ENCODE measurements around the gene CDK11B.

Gene CDK11B

GRCh38 chr1:1627261-1627828, 31.5 kb downstream of the CDK11B start:
- no peak for DNase-seq (ENCODE audit: low spot score)

DNA sequence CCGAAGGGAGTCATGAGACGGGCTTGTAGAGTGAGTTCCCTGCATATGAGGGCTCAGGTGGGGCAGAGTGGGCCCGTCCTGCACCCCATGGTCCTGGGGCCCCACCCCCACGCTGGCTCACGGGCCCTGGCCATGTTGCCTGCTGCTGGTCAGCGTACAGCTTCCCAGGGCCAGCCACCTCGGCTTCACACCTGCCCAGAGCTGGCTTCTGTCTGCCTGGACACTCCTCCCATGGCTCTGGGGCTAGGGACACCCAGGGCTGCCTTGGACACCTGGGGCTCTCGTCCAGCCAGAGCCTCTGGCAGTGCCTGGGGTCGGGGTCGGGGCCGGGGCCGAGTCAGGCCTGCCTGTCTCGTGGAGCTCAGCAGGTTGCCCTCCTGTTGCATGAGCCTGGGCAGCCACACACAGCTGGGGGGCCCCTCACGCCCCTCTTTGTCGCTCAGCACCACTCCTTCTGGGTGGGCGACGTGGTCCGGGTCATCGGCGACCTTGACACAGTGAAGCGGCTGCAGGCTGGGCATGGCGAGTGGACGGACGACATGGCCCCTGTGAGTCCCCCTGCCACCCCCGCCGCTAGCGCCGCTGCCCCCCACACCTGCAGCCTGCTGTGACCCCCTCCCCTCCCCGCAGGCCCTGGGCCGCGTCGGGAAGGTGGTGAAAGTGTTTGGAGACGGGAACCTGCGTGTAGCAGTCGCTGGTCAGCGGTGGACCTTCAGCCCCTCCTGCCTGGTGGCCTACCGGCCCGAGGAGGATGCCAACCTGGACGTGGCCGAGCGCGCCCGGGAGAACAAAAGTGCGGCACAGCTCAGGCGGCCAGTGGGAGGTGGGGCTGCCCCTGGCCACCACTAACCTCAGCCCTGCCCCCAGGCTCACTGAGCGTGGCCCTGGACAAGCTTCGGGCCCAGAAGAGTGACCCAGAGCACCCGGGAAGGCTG, 32.3 kb downstream of the CDK11B start:
- no peak for DNase-seq (ENCODE audit: low spot score)

GRCh38 chr1:1625824-1626206, 33.0 kb downstream of the CDK11B start:
- DNase-seq (ENCODE audit: low spot score): no peak

DNA sequence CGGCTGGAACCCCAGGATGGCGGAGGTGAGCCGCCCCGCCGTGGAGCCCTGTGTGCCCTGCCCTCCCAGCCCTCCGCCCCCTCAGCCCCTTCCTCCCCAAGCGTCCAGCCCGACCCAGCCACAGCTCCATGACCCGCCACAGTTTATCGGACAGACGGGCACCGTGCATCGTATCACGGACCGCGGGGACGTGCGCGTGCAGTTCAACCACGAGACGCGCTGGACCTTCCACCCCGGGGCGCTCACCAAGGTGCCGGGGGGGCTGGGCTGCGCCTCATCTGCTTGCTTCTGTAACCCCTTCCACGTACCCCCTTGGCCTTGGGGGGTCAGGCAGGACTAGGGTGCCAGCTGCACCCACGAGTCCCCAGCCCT, 33.4 kb downstream of the CDK11B start:
- no peak for DNase-seq (ENCODE audit: low spot score)

- no peak for DNase-seq (ENCODE audit: low spot score)
Measured at GRCh38 chr1:1624443-1625403, 34.1 kb downstream of the CDK11B start.

- no peak for DNase-seq (ENCODE audit: low spot score)
Measured at GRCh38 chr1:1623631-1624442, 35.0 kb downstream of the CDK11B start.

- no peak for DNase-seq (ENCODE audit: low spot score)
Measured at GRCh38 chr1:1623181-1623630, 35.6 kb downstream of the CDK11B start.

GRCh38 chr1:1622788-1623094, 36.1 kb downstream of the CDK11B start:
- DNase-seq (ENCODE audit: low spot score): no peak

DNA sequence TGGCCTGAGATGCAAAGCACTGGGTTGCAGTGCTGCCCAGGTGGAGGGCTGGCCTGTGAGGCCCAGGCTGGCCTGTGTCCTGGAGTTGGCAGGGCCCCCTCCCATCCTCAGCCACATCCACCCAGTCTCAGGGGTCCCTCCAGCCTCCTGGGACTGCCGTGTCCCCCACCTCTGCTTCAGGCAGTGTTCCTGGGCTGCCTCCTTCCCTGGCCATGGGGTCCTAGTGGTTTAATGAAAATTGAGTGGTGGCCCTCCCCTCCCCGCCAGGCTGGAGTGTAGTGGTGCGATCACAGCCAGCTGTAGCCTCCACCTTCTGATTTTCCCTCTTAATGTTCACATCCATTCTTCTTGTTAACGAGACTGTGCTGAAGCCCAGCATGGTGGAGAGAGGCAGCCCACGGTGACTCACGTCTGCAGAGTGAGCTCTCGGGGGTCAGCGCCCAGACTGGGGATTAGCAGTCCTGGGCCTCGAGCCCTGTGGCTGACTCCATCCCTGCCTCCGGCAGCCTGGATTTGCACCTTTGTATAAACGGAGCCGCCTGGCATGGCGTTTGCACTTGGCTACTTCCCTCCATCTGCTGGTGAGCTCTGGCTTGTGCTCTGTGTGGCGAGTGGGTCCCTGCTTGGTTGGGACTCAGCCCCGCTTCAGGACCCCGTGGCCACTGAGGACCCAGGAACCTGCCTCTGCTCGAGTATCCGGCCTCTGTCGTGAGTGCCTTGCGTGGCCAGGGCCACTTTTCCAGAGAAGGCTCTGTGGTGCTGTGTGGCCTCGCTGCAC, 36.6 kb downstream of the CDK11B start:
- no peak for DNase-seq (ENCODE audit: low spot score)

DNA sequence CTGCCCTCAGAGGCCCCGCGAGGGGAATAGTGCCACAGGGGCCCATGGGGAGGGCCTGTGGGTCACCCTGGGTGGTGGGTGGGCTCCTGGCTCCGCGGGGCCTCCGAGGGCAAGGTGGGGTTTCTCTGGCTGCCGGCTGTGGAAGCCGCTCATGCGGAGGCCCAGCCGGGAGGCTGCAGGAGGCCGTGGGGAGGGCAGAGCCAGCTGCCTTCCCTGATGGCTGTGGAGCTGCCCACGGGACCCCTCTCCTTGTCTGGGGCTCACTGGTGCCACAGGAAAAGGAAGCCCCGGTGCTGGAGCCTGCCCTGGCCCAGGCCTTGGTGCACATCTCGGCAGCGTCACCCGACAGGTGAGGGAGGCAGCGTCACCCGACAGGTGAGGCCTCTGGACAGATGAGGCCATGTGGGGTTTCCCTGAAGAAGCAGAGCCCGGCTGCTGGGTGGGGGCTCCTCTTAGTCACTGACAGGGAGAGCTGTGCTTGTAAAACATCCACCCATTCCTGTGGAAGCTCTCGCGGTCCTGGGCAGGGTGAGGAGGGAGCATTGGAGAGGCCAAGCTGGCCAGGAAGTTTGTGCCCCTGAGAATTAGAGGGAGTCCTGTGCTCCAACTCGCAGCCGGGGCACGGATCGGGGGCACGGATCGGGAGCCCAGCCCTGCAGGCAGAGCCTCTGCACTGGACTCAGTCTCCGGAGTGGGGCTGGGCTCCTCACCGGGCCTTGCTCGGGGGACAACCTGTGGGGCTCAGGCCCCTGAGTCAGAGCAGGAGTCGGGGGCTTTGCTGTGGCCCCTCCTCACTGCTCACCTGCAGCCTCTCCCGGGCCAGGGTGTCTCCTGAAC, 37.4 kb downstream of the CDK11B start:
- no peak for DNase-seq (ENCODE audit: low spot score)

- no peak for DNase-seq (ENCODE audit: low spot score)
Measured at GRCh38 chr1:1620433-1621139, 38.2 kb downstream of the CDK11B start.

GRCh38 chr1:1619917-1620361, 38.9 kb downstream of the CDK11B start:
- no peak for DNase-seq (ENCODE audit: low spot score)

GRCh38 chr1:1618396-1619068, 40.3 kb downstream of the CDK11B start:
- DNase-seq (ENCODE audit: low spot score): no peak

- DNase-seq (ENCODE audit: low spot score): no peak
Measured at GRCh38 chr1:1617925-1618324, 40.9 kb downstream of the CDK11B start.

DNA sequence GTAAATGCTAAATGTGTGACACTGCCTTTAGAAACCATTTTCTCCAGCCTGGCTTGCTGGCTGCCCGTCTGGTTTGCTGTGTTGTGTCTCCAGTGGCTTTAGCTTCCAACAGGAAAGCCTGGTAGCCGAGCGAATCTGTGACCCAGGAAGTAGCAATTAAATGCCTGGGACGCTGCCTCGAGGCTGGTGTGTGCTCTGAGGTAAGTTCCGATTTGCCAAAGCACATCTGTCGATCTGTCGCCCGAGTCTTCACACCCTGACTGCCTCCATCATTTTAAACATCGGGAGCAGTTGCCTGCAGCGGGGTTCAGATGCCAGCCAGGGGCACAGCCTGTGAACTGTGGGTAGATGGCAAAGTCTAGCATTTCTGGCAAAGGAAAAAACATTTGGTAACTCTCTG, 41.3 kb downstream of the CDK11B start:
- DNase-seq (ENCODE audit: low spot score): no peak

DNA sequence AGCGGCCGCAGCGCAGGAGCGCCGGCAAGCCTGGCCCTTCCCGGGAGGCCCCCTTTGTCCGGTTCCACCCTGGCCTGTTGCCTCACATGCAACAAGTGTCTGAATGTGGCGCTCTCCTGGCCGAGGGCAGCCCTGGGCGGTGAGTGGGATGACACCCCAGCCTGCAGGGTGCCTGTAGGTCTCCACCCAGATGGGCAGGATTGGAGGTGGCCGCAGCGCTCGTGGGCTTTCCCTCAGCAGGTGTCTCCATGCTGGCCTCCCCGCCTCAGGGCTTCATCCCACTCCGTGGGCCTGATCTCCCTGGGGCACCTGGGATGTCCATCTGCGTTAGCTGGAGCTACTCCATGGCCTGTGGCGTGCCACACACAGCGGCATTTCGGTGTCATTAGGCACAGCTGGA, 42.0 kb downstream of the CDK11B start:
- DNase-seq (ENCODE audit: low spot score): no peak

DNA sequence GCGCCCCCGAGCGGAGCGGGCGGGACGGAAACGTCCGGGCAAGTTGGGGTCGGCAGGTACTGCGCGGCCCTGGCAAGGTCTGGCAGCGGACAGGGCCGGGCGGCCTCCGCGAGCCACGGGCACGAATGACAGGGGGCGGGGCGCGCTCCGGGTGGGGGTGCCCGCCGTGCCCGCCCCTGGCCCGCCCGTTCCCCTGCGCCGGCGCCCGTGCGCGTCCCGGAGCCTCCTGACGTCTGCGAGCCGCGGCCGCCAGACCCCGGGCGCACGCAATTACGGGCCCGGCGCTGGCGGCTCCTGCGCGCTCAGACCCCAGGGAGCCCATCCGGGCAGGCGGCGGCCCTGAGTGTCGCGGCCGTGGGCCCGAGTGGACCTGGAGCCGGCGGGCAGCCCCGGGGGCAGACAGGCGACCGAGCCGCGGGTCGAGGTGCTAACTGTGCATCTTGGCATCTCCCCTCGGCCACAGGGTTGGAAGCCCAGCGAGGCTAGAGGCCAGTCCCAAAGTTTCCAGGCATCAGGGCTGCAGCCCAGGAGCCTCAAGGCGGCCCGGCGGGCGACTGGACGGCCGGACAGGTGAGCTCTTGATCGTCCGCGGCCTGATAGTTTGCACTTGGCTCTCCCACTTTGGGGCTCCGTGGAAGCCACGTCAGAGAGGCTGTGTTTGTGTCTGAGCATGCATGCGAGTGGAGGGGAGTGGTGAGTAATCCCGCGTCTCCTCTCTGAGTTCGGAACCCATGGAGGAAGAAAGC, 42.6 kb downstream of the CDK11B start:
- peak; percentile 78 for DNase-seq (ENCODE audit: low spot score)

Data from hepatic stellate cell (primary cell).